Psoas muscle (tissue), 8 donors: ENCODE measurements around the gene GRIA1. TPM values are rescaled to one million over a fixed set of nuclear protein-coding genes. Genes with fewer than 3 reads are reported as not detected.

Experiments used
- ATAC-seq, 4 donors: fragments of 200-7000 bp; cut with Tn5 transposase; one replicate each; pipeline ENCODE4 v1.9.1; 2020; ENCODE audit warnings: moderate library complexity in 3 of 4, mild to moderate bottlenecking in 2 of 4
- DNase-seq, 2 donors: peaks; one replicate each; pipeline ENCODE4 v3.0.0-alpha.2; 2020
- H3K27ac ChIP-seq: fragments of 200-600 bp; one replicate; pipeline ENCODE4 v1.8.0; 2022
- H3K27me3 ChIP-seq, 3 donors: fragments of 200-600 bp in 1 of 3; one replicate each; pipeline versions ENCODE4 v1.6.1 to v1.8.0; 2013 to 2022; ENCODE audit warnings: low read length in 2 of 3, mild to moderate bottlenecking in 2 of 3, moderate library complexity in 1 of 3; ENCODE audit not compliant: insufficient read depth in 3 of 3
- H3K36me3 ChIP-seq, 2 donors: fragments of 200-600 bp in 1 of 2; one replicate each; pipeline versions ENCODE4 v1.6.1 to v1.8.0; 2013 to 2022; ENCODE audit warnings: low read depth in 1 of 2, mild to moderate bottlenecking in 1 of 2, moderate library complexity in 1 of 2; ENCODE audit not compliant: insufficient read depth in 1 of 2
- H3K4me1 ChIP-seq: fragments of 200-600 bp; one replicate; pipeline ENCODE4 v1.8.0; 2022
- H3K4me3 ChIP-seq: fragments of 200-600 bp; one replicate; pipeline ENCODE4 v1.8.0; 2022; ENCODE audit warnings: mild to moderate bottlenecking
- H3K9me3 ChIP-seq: fragments of 200-600 bp; one replicate; pipeline ENCODE4 v1.8.0; 2022
- CTCF ChIP-seq: fragments of 200-600 bp; IDR thresholded peaks from one replicate; pipeline ENCODE4 v1.8.0; 2022; ENCODE audit warnings: antibody characterized with exemption
- WGBS, 3 donors: extraction: QIAGEN DNeasy Blood & Tissue Kit; methylation state at CpG; one replicate each; pipeline versions ENCODE4 v1.1.6 to v1.1.7; 2013; 5-methylcytosine and 5-hydroxymethylcytosine counted together
- intact Hi-C, 2 donors: fragments of 100-400 bp; cut with DNase I; formaldehyde crosslinking; loops; one replicate each; pipeline versions ENCODE4 v1.11.0 to v1.14.2; 2022
- polyA plus RNA-seq, 3 donors: library from polyadenylated mRNA; stranded (reverse); fragments of 200-250 nt; gene quantifications; one replicate each; pipeline ENCODE4 v1.2.3, GENCODE V29; 2013
- total RNA-seq, 4 donors: library from RNA; stranded (reverse); fragmentation: NEBNext Ultra II Directional in 2 of 4; extraction: Animal tissue kit (Norgen Biotek cat#: 25700) in 2 of 4; gene quantifications; one replicate each; pipeline versions ENCODE4 v1.2.1 to v1.2.4, GENCODE V29; 2021 to 2023
- donor health status: healthy with polysubstance abuse.
- donor health status: DM: no; HTN: no; CAD: no; lungs with moderate emphysema.
- donor health status: Bipolar disorder and iron deficiency.
- donor health status: healthy.
- donor health status: DM: yes; HTN: yes; CAD: no.
- donor health status: DM: no; HTN: no; CAD: no.
- donor health status: DM: no; HTN: no; CAD: no.
- donor health status: DM: yes; HTN: yes; CAD: no.

Gene GRIA1
- total and polyA plus RNA-seq, 7 donors: 0.03 to 0.49 (median 0.28) TPM; not detected in 2

DNA sequence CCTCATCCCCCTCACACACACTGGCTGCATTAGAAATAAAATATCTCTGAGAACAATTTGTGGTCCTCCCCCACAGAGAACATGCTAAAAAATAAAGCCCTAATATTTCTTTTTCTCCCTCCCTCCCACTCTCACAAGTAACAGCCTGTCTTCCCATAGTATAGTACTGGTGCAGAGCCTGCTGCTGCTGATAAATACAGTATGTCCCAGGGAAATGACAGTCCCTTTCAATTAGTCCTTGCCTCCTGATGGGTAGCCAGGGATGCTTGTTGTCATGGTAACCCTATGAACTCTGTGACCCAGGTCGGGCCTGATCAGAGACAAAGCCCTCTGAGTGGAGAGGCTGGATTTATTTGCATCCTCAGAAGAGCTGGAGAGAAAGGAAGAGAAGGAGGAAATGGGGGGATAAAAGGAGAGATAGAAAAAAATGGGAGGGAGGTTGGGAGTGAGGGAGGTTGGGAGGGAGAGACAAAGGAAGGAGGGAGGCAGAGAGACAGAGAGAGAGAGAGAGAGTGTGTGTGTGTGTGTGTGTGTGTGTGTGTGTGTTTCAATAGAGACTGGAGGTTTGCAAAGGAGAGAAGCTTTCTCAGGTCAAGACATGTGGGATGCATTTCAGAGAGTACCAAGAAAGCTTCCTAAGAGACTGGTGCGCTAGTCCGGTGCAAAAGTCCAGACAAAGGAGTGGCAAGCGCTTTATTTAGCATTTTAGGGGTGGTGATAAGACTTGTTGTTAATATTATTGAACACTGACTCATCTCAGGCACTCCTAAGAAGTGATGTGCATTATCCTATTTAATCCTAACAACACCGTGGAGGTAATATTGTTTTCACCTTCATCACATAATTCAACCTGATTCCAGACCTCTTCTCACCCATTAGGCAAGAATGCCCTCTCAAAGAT, 287.5 kb downstream of the GRIA1 start:
- Histone ChIP-seq H3K27me3 (no peaks in the 10 kb centered on the region), H3K4me1 (no peaks in the 10 kb centered on the region), H3K27ac (no peak overlapping the region), H3K4me3 (no peak overlapping the region), H3K9me3 (no peaks in the 10 kb centered on the region), H3K36me3 (no peaks in the 10 kb centered on the region)
- no peak for TF ChIP-seq CTCF
- DNase-seq (no peak), ATAC-seq (no peak)
- intact Hi-C loops: no loop called here
- WGBS, 3 donors: 60 to 67% (median 64%) methylated on average over 5 of the region's 5 CpGs

DNA sequence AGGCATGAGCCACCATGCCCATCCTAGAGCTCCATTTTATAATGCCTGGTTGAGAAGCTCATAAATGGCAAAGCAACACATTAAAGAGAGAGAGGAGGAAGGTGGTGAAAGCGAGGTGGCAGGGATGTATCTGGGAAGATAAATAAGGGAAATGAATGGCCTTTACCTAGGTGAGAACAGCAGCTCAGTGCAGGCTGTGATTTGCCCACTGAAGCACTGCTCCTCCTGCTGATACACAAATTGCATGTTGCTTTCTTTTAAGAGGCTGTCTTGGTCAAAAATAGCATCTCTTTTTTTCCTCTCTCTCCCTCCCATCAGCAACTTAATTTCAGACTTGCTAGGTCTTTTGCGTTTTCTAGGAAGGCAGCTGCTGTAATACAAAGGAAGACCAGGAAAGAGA, 289.4 kb downstream of the GRIA1 start:
- Histone ChIP-seq H3K4me1 (no peaks in the 10 kb centered on the region), H3K4me3 (no peak overlapping the region), H3K36me3 (no peaks in the 10 kb centered on the region), H3K27me3 (no peaks in the 10 kb centered on the region), H3K9me3 (no peaks in the 10 kb centered on the region), H3K27ac (no peak overlapping the region)
- TF ChIP-seq CTCF: no peak
- intact Hi-C loops: no loop called here
- no peak for ATAC-seq
- DNase-seq: no peak
- 61 to 71% (median 61%) methylated on average over 2 of the region's 2 CpGs for WGBS, 3 donors

GRCh38 chr5:153780876-153781705, 290.6 kb downstream of the GRIA1 start:
- WGBS, 3 donors: 23 to 36% (median 35%) methylated on average over 4 of the region's 4 CpGs
- no peaks in the 10 kb centered on the region for H3K27me3 ChIP-seq
- ATAC-seq (no peak), DNase-seq (no peak)
- H3K4me1 ChIP-seq: no peaks in the 10 kb centered on the region
- intact Hi-C loops: no loop called here
- no peak overlapping the region for H3K27ac ChIP-seq
- H3K36me3 ChIP-seq: no peaks in the 10 kb centered on the region
- H3K4me3 ChIP-seq: no peak overlapping the region
- no peak for TF ChIP-seq CTCF
- no peaks in the 10 kb centered on the region for H3K9me3 ChIP-seq

- Histone ChIP-seq H3K27me3 (no peaks in the 10 kb centered on the region), H3K4me1 (no peaks in the 10 kb centered on the region), H3K36me3 (no peaks in the 10 kb centered on the region), H3K4me3 (no peak overlapping the region), H3K9me3 (no peaks in the 10 kb centered on the region), H3K27ac (no peak overlapping the region)
- TF ChIP-seq CTCF: no peak
- intact Hi-C loops: no loop called here
- ATAC-seq: no peak
- no peak for DNase-seq
- 62 to 67% (median 65%) methylated on average over 6 of the region's 6 CpGs for WGBS, 3 donors
Observed at GRCh38 chr5:153782589-153783361, 292.3 kb downstream of the GRIA1 start.
